HG03460 (cell line): ENCODE data around the gene GABARAPL1.

ENCODE experiments used
- ATAC-seq: cut with Tn5 transposase; IDR thresholded peaks from one replicate; pipeline ENCODE4 v1.9.1; 2021; ENCODE audit not compliant: unreplicated experiment

The GABARAPL1 gene

GRCh38 chr12:10226731-10227130, 14.1 kb downstream of the GABARAPL1 start:
- no peak for ATAC-seq

GRCh38 chr12:10227648-10228047, 15.0 kb downstream of the GABARAPL1 start:
- ATAC-seq = no peak

GRCh38 chr12:10234562-10234961, 21.9 kb downstream of the GABARAPL1 start:
- ATAC-seq = no peak

GRCh38 chr12:10235761-10236631, 23.3 kb downstream of the GABARAPL1 start:
- ATAC-seq = no peak

- no peak for ATAC-seq
These were observed 24.0 kb downstream of the GABARAPL1 start for GRCh38 chr12:10236720-10237119.

GRCh38 chr12:10238526-10238925, 25.8 kb downstream of the GABARAPL1 start:
- ATAC-seq = no peak

- ATAC-seq = no peak
These were observed 28.6 kb downstream of the GABARAPL1 start for GRCh38 chr12:10241290-10241689.

- no peak for ATAC-seq
These were observed 29.1 kb downstream of the GABARAPL1 start for GRCh38 chr12:10241727-10242126.

GRCh38 chr12:10242539-10242938, 29.9 kb downstream of the GABARAPL1 start:
- ATAC-seq = no peak

GRCh38 chr12:10243818-10244520, 31.3 kb downstream of the GABARAPL1 start:
- peak; percentile 95 for ATAC-seq

- ATAC-seq = no peak
These were observed 34.9 kb downstream of the GABARAPL1 start for GRCh38 chr12:10247436-10248058.

- ATAC-seq = no peak
These were observed 37.2 kb downstream of the GABARAPL1 start for GRCh38 chr12:10249690-10250455.

GRCh38 chr12:10251669-10252068, 39.0 kb downstream of the GABARAPL1 start:
- ATAC-seq = no peak

- no peak for ATAC-seq
These were observed 39.5 kb downstream of the GABARAPL1 start for GRCh38 chr12:10252201-10252600.

GRCh38 chr12:10256064-10256463, 43.4 kb downstream of the GABARAPL1 start:
- no peak for ATAC-seq

GRCh38 chr12:10260927-10261326, 48.2 kb downstream of the GABARAPL1 start:
- no peak for ATAC-seq

- no peak for ATAC-seq
These were observed 55.4 kb downstream of the GABARAPL1 start for GRCh38 chr12:10268037-10268436.

- no peak for ATAC-seq
These were observed 59.8 kb downstream of the GABARAPL1 start for GRCh38 chr12:10272467-10272866.
